IPS-18a (cell line): ENCODE results near the gene SUN2.

Source experiments
- H3K27ac ChIP-seq: one replicate; pipeline ENCODE4 v1.5.1; 2013; ENCODE audit warnings: low read length
- H3K27me3 ChIP-seq: one replicate; pipeline ENCODE4 v1.6.1; 2013; ENCODE audit warnings: mild to moderate bottlenecking, low read length; ENCODE audit not compliant: control insufficient read depth, insufficient read depth
- H3K36me3 ChIP-seq: one replicate; pipeline ENCODE4 v1.6.1; 2013; ENCODE audit warnings: low read depth, low read length; ENCODE audit not compliant: control insufficient read depth
- H3K4me1 ChIP-seq: one replicate; pipeline ENCODE4 v1.6.1; 2013; ENCODE audit warnings: low read depth, low read length; ENCODE audit not compliant: control insufficient read depth
- H3K4me3 ChIP-seq: one replicate; pipeline ENCODE4 v1.5.1; 2013; ENCODE audit warnings: low read length
- H3K9ac ChIP-seq: one replicate; pipeline ENCODE4 v1.6.1; 2013; ENCODE audit warnings: mild to moderate bottlenecking, low read length, moderate library complexity
- H3K9me3 ChIP-seq: one replicate; pipeline ENCODE4 v1.6.1; 2013; ENCODE audit warnings: low read depth, low read length; ENCODE audit not compliant: control insufficient read depth

Gene SUN2

GRCh38 chr22:38696606-38697424, 59.0 kb downstream of the SUN2 start:
- no peaks in the 10 kb centered on the region for H3K36me3 ChIP-seq
- H3K4me3 ChIP-seq, result no peak overlapping the region
- peaks cover 11% of the 10 kb centered on the region for H3K4me1 ChIP-seq
- no peaks in the 10 kb centered on the region for H3K27me3 ChIP-seq
- no peak overlapping the region for H3K9ac ChIP-seq
- no peaks in the 10 kb centered on the region for H3K9me3 ChIP-seq
- H3K27ac ChIP-seq, result no peak overlapping the region

GRCh38 chr22:38694940-38695339, 60.9 kb downstream of the SUN2 start:
- H3K9me3 ChIP-seq, result no peaks in the 10 kb centered on the region
- H3K36me3 ChIP-seq, result no peaks in the 10 kb centered on the region
- H3K27ac ChIP-seq, result no peak overlapping the region
- H3K9ac ChIP-seq, result no peak overlapping the region
- H3K27me3 ChIP-seq, result no peaks in the 10 kb centered on the region
- H3K4me3 ChIP-seq, result no peak overlapping the region
- H3K4me1 ChIP-seq, result peaks cover 11% of the 10 kb centered on the region

- H3K4me1 ChIP-seq, result peaks cover 2% of the 10 kb centered on the region
- H3K9ac ChIP-seq, result no peak overlapping the region
- no peak overlapping the region for H3K27ac ChIP-seq
- no peaks in the 10 kb centered on the region for H3K9me3 ChIP-seq
- H3K27me3 ChIP-seq, result no peaks in the 10 kb centered on the region
- H3K4me3 ChIP-seq, result no peak overlapping the region
- peaks cover 4% of the 10 kb centered on the region for H3K36me3 ChIP-seq
These were observed 61.7 kb downstream of the SUN2 start for GRCh38 chr22:38694049-38694448.

GRCh38 chr22:38689651-38690050, 66.1 kb downstream of the SUN2 start:
- H3K4me3 ChIP-seq, result no peak overlapping the region
- H3K27ac ChIP-seq, result no peak overlapping the region
- H3K36me3 ChIP-seq, result peaks cover 24% of the 10 kb centered on the region
- no peaks in the 10 kb centered on the region for H3K9me3 ChIP-seq
- no peaks in the 10 kb centered on the region for H3K27me3 ChIP-seq
- H3K9ac ChIP-seq, result no peak overlapping the region
- H3K4me1 ChIP-seq, result no peaks in the 10 kb centered on the region

GRCh38 chr22:38685761-38686160, 70.0 kb downstream of the SUN2 start:
- Histone ChIP-seq H3K4me1 (no peaks in the 10 kb centered on the region), H3K9me3 (no peaks in the 10 kb centered on the region), H3K36me3 (peaks cover 39% of the 10 kb centered on the region), H3K27ac (no peak overlapping the region), H3K27me3 (no peaks in the 10 kb centered on the region), H3K4me3 (no peak overlapping the region), H3K9ac (no peak overlapping the region)

- Histone ChIP-seq H3K9ac (no peak overlapping the region), H3K27me3 (no peaks in the 10 kb centered on the region), H3K9me3 (no peaks in the 10 kb centered on the region), H3K4me3 (no peak overlapping the region), H3K27ac (no peak overlapping the region), H3K36me3 (peaks cover 39% of the 10 kb centered on the region), H3K4me1 (no peaks in the 10 kb centered on the region)
These were observed 70.9 kb downstream of the SUN2 start for GRCh38 chr22:38684895-38685294.
